K562 (cell line): Measurements from ENCODE around the gene PHF11. TPM values are rescaled to one million over a fixed set of nuclear protein-coding genes. Genes with fewer than 3 reads are reported as not detected.
A peak's percentile ranks its signal among the peaks of the same experiment; 100 is the strongest.

Experiments used
- ATAC-seq: fragments of 200-7000 bp; cut with Tn5 transposase; 3 replicates; pipeline ENCODE4 v1.9.1; 2020; ENCODE audit warnings: moderate library complexity
- BruUV-seq: library from RNA; stranded (reverse); fragments of 400-500 nt; replicated peaks from 2 replicates; lab custom pipeline; 2021; lab: Mats Ljungman, UMichigan
- CTCF ChIA-PET: fragments of 300-600 bp; formaldehyde crosslinking; extraction: SDS; loops from one replicate; lab custom pipeline; 2021; ENCODE audit warnings: low intra/inter-chr PET ratio; lab: Yijun Ruan, JAX
- POLR2A ChIA-PET: fragments of 300-600, 350-650 bp; sonication (Branson Sonifier 250); formaldehyde crosslinking; extraction: SDS; loops from one replicate; lab custom pipeline; 2021; ENCODE audit warnings: antibody characterized with exemption, inconsistent platforms; lab: Yijun Ruan, JAX
- DNase-seq, 4 experiments: peaks; one replicate each; pipeline versions ENCODE4 v3.0.0 to v3.0.0-alpha.2; 2011 to 2018; ENCODE audit warnings: low spot score in 3 of 4, mixed read lengths in 3 of 4; ENCODE audit errors: extremely low read depth in 1 of 4
- FAIRE-seq: peaks from 2 replicates; lab custom pipeline; 2011; peaks lifted over from hg19 to GRCh38; lab: Jason Lieb, UNC
- H2AFZ ChIP-seq: 2 replicates; pipeline ENCODE4 v1.6.0; 2011; ENCODE audit warnings: low read depth, low read length, control low read depth, inconsistent platforms
- H3K27ac ChIP-seq: fragments of 200-600 bp; 3 replicates; pipeline ENCODE4 v1.8.0; 2011; ENCODE audit warnings: low read depth, mild to moderate bottlenecking, control low read depth, inconsistent platforms, low read length, moderate library complexity, mixed read lengths; ENCODE audit errors: extremely low read depth
- H3K27me3 ChIP-seq, 2 experiments: fragments of 300-600 bp in 1 of 2; 2 replicates in 1 of 2; 3 replicates in 1 of 2; pipeline versions ENCODE4 v1.6.0 to v1.8.0; 2011; ENCODE audit warnings: inconsistent platforms in 2 of 2, low read length in 2 of 2, mild to moderate bottlenecking in 1 of 2, mixed read lengths in 1 of 2, moderate library complexity in 1 of 2; ENCODE audit not compliant: control insufficient read depth in 2 of 2, insufficient read depth in 2 of 2
- H3K36me3 ChIP-seq: fragments of 300-600 bp; 3 replicates; pipeline ENCODE4 v1.8.0; 2011; ENCODE audit warnings: mild to moderate bottlenecking, low read length, inconsistent platforms; ENCODE audit not compliant: control insufficient read depth, insufficient read depth
- H3K4me1 ChIP-seq, 2 experiments: fragments of 200-600 bp in 1 of 2; replicated peaks in 1 of 2; 2 replicates in 1 of 2; 3 replicates in 1 of 2; pipeline versions ENCODE4 v1.5.1 to v1.8.0; 2011; ENCODE audit warnings: inconsistent platforms in 2 of 2, low read length in 2 of 2, mild to moderate bottlenecking in 1 of 2, mixed read lengths in 1 of 2, moderate library complexity in 1 of 2; ENCODE audit not compliant: control insufficient read depth in 2 of 2, insufficient read depth in 2 of 2
- H3K4me2 ChIP-seq: 2 replicates; pipeline ENCODE4 v1.6.1; 2011; ENCODE audit warnings: low read length, control low read depth, inconsistent platforms, mixed read lengths; ENCODE audit not compliant: insufficient read depth
- H3K4me3 ChIP-seq: fragments of 200-600 bp; sonication (generic), shearing (Covaris generic); 2 replicates; pipeline ENCODE4 v1.5.1; 2016; ENCODE audit warnings: control low read depth, inconsistent platforms
- H3K79me2 ChIP-seq: fragments of 200-600 bp; 3 replicates; pipeline ENCODE4 v1.8.0; 2011; ENCODE audit warnings: low read length, inconsistent platforms; ENCODE audit not compliant: control insufficient read depth, insufficient read depth
- H3K9ac ChIP-seq, 2 experiments: 2 replicates each; pipeline versions ENCODE4 v1.6.0 to v1.6.1; 2011; ENCODE audit warnings: low read depth in 2 of 2, low read length in 2 of 2, control low read depth in 1 of 2, inconsistent platforms in 1 of 2, mild to moderate bottlenecking in 1 of 2, mixed read lengths in 1 of 2; ENCODE audit not compliant: insufficient read depth in 1 of 2
- H3K9me1 ChIP-seq: one replicate; pipeline ENCODE4 v1.6.0; 2011; ENCODE audit warnings: inconsistent platforms, mild to moderate bottlenecking, low read length, moderate library complexity; ENCODE audit not compliant: control insufficient read depth, insufficient read depth
- H3K9me3 ChIP-seq: replicated peaks from 2 replicates; pipeline ENCODE4 v1.5.1; 2011; ENCODE audit warnings: low read depth, low read length, inconsistent platforms; ENCODE audit not compliant: control insufficient read depth, insufficient read depth
- H4K20me1 ChIP-seq: replicated peaks from 2 replicates; pipeline ENCODE4 v1.6.1; 2011; ENCODE audit warnings: low read length, inconsistent platforms, mixed read lengths; ENCODE audit not compliant: control insufficient read depth, insufficient read depth
- FOXA3 ChIP-seq, 2 experiments: fragments of 450-650 bp in 1 of 2; sonication (generic) in 1 of 2; formaldehyde crosslinking; IDR thresholded peaks in 1 of 2; conservative IDR thresholded peaks in 1 of 2; 2 replicates each; pipeline versions ENCODE4 v1.4.0 to v1.8.0; 2020 to 2022; ENCODE audit warnings: mild to moderate bottlenecking in 2 of 2, missing genetic modification reagents in 1 of 2
- HMBOX1 ChIP-seq: sonication (generic); IDR thresholded peaks from 2 replicates; pipeline ENCODE4 v1.6.1; 2016
- TFE3 ChIP-seq: fragments of 450-650 bp; formaldehyde crosslinking; IDR thresholded peaks from 2 replicates; pipeline ENCODE4 v1.4.0; 2020; ENCODE audit warnings: mild to moderate bottlenecking, mixed read lengths
- ZBTB7A ChIP-seq: IDR thresholded peaks from 2 replicates; pipeline ENCODE4 v1.6.1; 2011; ENCODE audit warnings: low read depth, mild to moderate bottlenecking, low read length, moderate library complexity, borderline replicate concordance; ENCODE audit not compliant: control insufficient read depth
- WGBS: fragments of 100-300 bp; shearing (Covaris generic); methylation state at CpG from one replicate; pipeline ENCODE4 v1.1.6; 2016; ENCODE audit warnings: low coverage, mixed read lengths; ENCODE audit not compliant: insufficient coverage; ENCODE audit errors: missing lambda C conversion rate; 5-methylcytosine and 5-hydroxymethylcytosine counted together
- in situ Hi-C: fragments of 300-500 bp; cut with MboI; formaldehyde crosslinking; loops from 4 replicates; pipeline ENCODE4 v1.15.0; 2018; ENCODE audit warnings: inconsistent platforms, mixed read lengths
- intact Hi-C: fragments of 100-400 bp; cut with micrococcal nuclease; formaldehyde crosslinking; loops from 2 replicates; pipeline ENCODE4 v1.14.2; 2022
- polyA plus RNA-seq, 8 experiments: library from polyadenylated mRNA; depleted of rRNA in 4 of 8; stranded (reverse) in 5 of 8; unstranded in 3 of 8; fragments of >200 nt; fragmentation: Nextera tagmentation in 2 of 8; fragmentation: Illumina TruSeq in 1 of 8; extraction: Ambion mirVana in 2 of 8; extraction: Trizol in 1 of 8; gene quantifications; 2 replicates each; pipeline versions ENCODE4 v1.2.1 to v1.2.3, GENCODE V29; 2011 to 2014; ENCODE audit warnings: inconsistent platforms in 1 of 8, missing spikeins in 1 of 8
- total RNA-seq, 7 experiments: library from RNA; depleted of rRNA in 6 of 7; stranded (reverse); fragments of >200 nt in 6 of 7; fragmentation: Illumina TruSeq in 2 of 7; extraction: Trizol in 2 of 7; gene quantifications; 2 replicates each; pipeline versions ENCODE4 v1.2.1 to v1.2.3, GENCODE V29; 2011 to 2021; ENCODE audit warnings: low replicate concordance in 1 of 7

Gene PHF11
- total and polyA plus RNA-seq, 9 of the 15 experiments (the other 6 are each of a cell fraction or from before 2014, with no cell fraction given), result 1.9 to 7.0 (median 5.3) TPM

- TF ChIP-seq FOXA3 (CRISPR knock-in tag; conservative IDR thresholded peaks at IDR 0.05 in 1 of 2, IDR thresholded peaks at IDR 0.05 in 1 of 2) (no peak), HMBOX1 (no peak)
Observed at GRCh38 chr13:49533591-49534269, 38.0 kb downstream of the PHF11 start (continued).

- Histone ChIP-seq H3K9me3 (no peaks in the 10 kb centered on the region), H3K27me3 (no peaks in the 10 kb centered on the region), H2AFZ (no peak overlapping the region), H3K27ac (no peak overlapping the region), H3K36me3 (peaks cover 20% of the 10 kb centered on the region; the same call in 1 of the 3 replicates), H3K9ac (no peak overlapping the region), H4K20me1 (no peaks in the 10 kb centered on the region), H3K4me1 (peaks cover 0 to 2% of the 10 kb centered on the region in 2 experiments; a peak in 2 of 5 replicates), H3K79me2 (no peaks in the 10 kb centered on the region), H3K4me3 (no peak overlapping the region), H3K9me1 (no peaks in the 10 kb centered on the region), H3K4me2 (no peak overlapping the region)
- in situ Hi-C loops, result no loop called here
- no TSS peak for BruUV-seq
- no peak for ATAC-seq
- no peak for TF ChIP-seq ZBTB7A
- peak; percentile 50 for TF ChIP-seq TFE3
- WGBS, result 72% methylated on average over 6 of the region's 7 CpGs
- ChIA-PET POLR2A (no interaction called here), CTCF (no interaction called here)
- no peak for DNase-seq
- FAIRE-seq, result no peak
- intact Hi-C loops, result no loop called here
Observed at GRCh38 chr13:49536144-49536873, 40.6 kb downstream of the PHF11 start.
